Ascending aorta (tissue), 2 donors: ENCODE data around the gene EIF3L. TPM values are rescaled to one million over a fixed set of nuclear protein-coding genes. Genes with fewer than 3 reads are reported as not detected.

ENCODE experiments used
- DNase-seq, 2 donors: peaks; one replicate each; pipeline ENCODE4 v3.0.0-alpha.2; 2019; ENCODE audit warnings: low spot score in 2 of 2
- H3K27ac ChIP-seq, 2 donors: fragments of 200-600 bp; sonication (generic); one replicate each; pipeline ENCODE4 v1.5.1; 2016 to 2017; ENCODE audit warnings: mild to moderate bottlenecking in 1 of 2
- H3K27me3 ChIP-seq: fragments of 200-600 bp; sonication (generic); one replicate; pipeline ENCODE4 v1.5.1; 2017
- H3K36me3 ChIP-seq, 2 donors: fragments of 200-600 bp; sonication (generic); one replicate each; pipeline ENCODE4 v1.5.1; 2016
- H3K4me1 ChIP-seq, 2 donors: fragments of 200-600 bp; sonication (generic); one replicate each; pipeline ENCODE4 v1.5.1; 2016 to 2017; ENCODE audit warnings: mild to moderate bottlenecking in 1 of 2
- H3K4me3 ChIP-seq, 2 donors: fragments of 200-600 bp; sonication (generic); one replicate each; pipeline ENCODE4 v1.5.1; 2016 to 2017; ENCODE audit warnings: mild to moderate bottlenecking in 1 of 2
- H3K9me3 ChIP-seq, 2 donors: fragments of 200-600 bp; sonication (generic); one replicate each; pipeline ENCODE4 v1.5.1; 2016
- CTCF ChIP-seq, 3 experiments: fragments of 200-600 bp in 2 of 3; fragments of 450-650 bp in 1 of 3; sonication (generic) in 2 of 3; IDR thresholded peaks; one replicate each; pipeline ENCODE4 v1.5.1; 2016 to 2019; ENCODE audit warnings: antibody characterized with exemption in 3 of 3, mild to moderate bottlenecking in 1 of 3, moderate library complexity in 1 of 3
- intact Hi-C: fragments of 100-400 bp; cut with DNase I; formaldehyde crosslinking; loops from one replicate; pipeline ENCODE4 v1.15.1; 2023
- total RNA-seq: library from RNA; depleted of rRNA; stranded (reverse); fragments of >200 nt; gene quantifications from one replicate; pipeline ENCODE4 v1.1.0, GENCODE V29; 2016

EIF3L gene
- total RNA-seq, 1 donor from 2014 or later, result 256 TPM

- no peak for DNase-seq
- Histone ChIP-seq H3K36me3 (peaks cover 46 to 66% of the 10 kb centered on the region in 2 donors), H3K27ac (no peak overlapping the region), H3K4me3 (no peak overlapping the region), H3K4me1 (no peaks in the 10 kb centered on the region), H3K9me3 (no peaks in the 10 kb centered on the region), H3K27me3 (no peaks in the 10 kb centered on the region)
- TF ChIP-seq CTCF (IDR thresholded peaks at IDR 0.05), result no peak
- intact Hi-C loops, result no loop called here
These were observed 69.5 kb downstream of the EIF3L start for GRCh38 chr22:37918580-37919270.

- no peak overlapping the region for H3K27ac ChIP-seq
- TF ChIP-seq CTCF (IDR thresholded peaks at IDR 0.05), result no peak
- H3K4me3 ChIP-seq, result no peak overlapping the region
- H3K36me3 ChIP-seq, result peaks cover 59 to 64% of the 10 kb centered on the region in 2 donors
- no peaks in the 10 kb centered on the region for H3K27me3 ChIP-seq
- no peak for DNase-seq
- no peaks in the 10 kb centered on the region for H3K9me3 ChIP-seq
- no peaks in the 10 kb centered on the region for H3K4me1 ChIP-seq
- intact Hi-C loops, result no loop called here
These were observed 70.9 kb downstream of the EIF3L start for GRCh38 chr22:37920126-37920525.

- H3K36me3 ChIP-seq, result peaks cover 73 to 74% of the 10 kb centered on the region in 2 donors
- no peak for DNase-seq
- no peak for TF ChIP-seq CTCF (IDR thresholded peaks at IDR 0.05)
- intact Hi-C loops, result no loop called here
- H3K4me3 ChIP-seq, result no peak overlapping the region
- H3K4me1 ChIP-seq, result no peaks in the 10 kb centered on the region
- no peak overlapping the region for H3K27ac ChIP-seq
- no peaks in the 10 kb centered on the region for H3K9me3 ChIP-seq
- no peaks in the 10 kb centered on the region for H3K27me3 ChIP-seq
These were observed 73.0 kb downstream of the EIF3L start for GRCh38 chr22:37922191-37922590.

- no peak overlapping the region for H3K4me3 ChIP-seq
- no peak for DNase-seq
- H3K36me3 ChIP-seq, result peaks cover 73 to 74% of the 10 kb centered on the region in 2 donors
- intact Hi-C loops, result no loop called here
- H3K27ac ChIP-seq, result no peak overlapping the region
- no peaks in the 10 kb centered on the region for H3K27me3 ChIP-seq
- H3K4me1 ChIP-seq, result no peaks in the 10 kb centered on the region
- H3K9me3 ChIP-seq, result no peaks in the 10 kb centered on the region
- no peak for TF ChIP-seq CTCF (IDR thresholded peaks at IDR 0.05)
These were observed 74.7 kb downstream of the EIF3L start for GRCh38 chr22:37923927-37924326.

GRCh38 chr22:37924386-37925065 lies 75.3 kb downstream of the EIF3L start:
- no peaks in the 10 kb centered on the region for H3K9me3 ChIP-seq
- H3K4me3 ChIP-seq, result no peak overlapping the region
- no peak overlapping the region for H3K27ac ChIP-seq
- no peaks in the 10 kb centered on the region for H3K4me1 ChIP-seq
- DNase-seq, result no peak
- no peaks in the 10 kb centered on the region for H3K27me3 ChIP-seq
- H3K36me3 ChIP-seq, result peaks cover 74 to 75% of the 10 kb centered on the region in 2 donors
- intact Hi-C loops, result no loop called here
- no peak for TF ChIP-seq CTCF (IDR thresholded peaks at IDR 0.05)
